ENCODE data around the gene SLIT2.

The SLIT2 gene

DNA sequence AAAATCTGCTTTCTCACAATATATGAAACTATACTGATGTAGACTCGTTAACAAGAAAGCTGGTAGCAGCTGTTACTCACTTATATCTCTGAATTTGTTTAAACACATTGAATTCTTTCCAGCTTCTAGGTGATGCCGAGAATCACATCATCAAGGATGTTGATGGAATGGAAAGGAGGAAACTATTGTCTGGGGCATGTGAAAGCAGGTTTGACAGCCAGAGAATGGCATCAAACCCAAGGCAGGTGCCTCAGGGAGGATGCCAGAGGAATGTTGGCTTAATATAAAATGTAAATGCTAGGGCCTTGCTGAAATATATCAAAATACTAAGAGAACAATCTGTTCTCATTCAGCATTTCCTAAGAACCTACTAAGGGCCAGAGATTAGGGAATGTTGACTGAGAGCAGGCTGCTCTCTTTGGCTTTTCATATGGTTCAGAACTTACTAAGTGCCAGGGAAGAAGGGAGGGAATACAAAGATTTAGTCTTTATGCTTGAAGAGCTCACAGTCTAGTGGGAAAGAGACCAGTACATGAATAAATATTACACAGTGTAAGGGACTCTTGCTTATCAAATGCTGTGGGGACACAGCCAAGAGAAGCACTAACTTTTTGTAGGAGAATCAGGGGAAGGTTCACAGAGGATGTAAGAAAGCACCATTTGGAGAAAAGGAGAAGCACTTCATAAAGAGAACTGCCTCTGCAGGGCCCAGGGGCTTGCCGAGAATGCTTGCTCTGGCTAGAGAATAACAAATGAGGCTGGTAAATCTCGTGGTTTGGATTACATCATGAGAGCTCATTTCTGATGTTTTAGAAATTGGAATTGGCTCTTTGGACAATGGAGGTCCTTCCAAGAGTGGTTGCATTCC is 14.7 kb downstream of the SLIT2 start:
- peak overlapping the region; percentile 25 for H3K27ac Mint-ChIP-seq
- peaks cover 59% of the 10 kb centered on the region for H3K4me1 Mint-ChIP-seq
- DNase-seq: no peak
- H3K27me3 Mint-ChIP-seq (ENCODE audit: low read depth, poor library complexity): no peaks in the 10 kb centered on the region
- peaks cover 41% of the 10 kb centered on the region for H3K36me3 Mint-ChIP-seq (ENCODE audit: low read depth)
- no peaks in the 10 kb centered on the region for H3K9me3 Mint-ChIP-seq
- TF ChIP-seq, protein P1, sequence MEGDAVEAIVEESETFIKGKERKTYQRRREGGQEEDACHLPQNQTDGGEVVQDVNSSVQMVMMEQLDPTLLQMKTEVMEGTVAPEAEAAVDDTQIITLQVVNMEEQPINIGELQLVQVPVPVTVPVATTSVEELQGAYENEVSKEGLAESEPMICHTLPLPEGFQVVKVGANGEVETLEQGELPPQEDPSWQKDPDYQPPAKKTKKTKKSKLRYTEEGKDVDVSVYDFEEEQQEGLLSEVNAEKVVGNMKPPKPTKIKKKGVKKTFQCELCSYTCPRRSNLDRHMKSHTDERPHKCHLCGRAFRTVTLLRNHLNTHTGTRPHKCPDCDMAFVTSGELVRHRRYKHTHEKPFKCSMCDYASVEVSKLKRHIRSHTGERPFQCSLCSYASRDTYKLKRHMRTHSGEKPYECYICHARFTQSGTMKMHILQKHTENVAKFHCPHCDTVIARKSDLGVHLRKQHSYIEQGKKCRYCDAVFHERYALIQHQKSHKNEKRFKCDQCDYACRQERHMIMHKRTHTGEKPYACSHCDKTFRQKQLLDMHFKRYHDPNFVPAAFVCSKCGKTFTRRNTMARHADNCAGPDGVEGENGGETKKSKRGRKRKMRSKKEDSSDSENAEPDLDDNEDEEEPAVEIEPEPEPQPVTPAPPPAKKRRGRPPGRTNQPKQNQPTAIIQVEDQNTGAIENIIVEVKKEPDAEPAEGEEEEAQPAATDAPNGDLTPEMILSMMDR (IDR thresholded peaks at IDR 0.05): no peak
- no peak overlapping the region for H3K4me3 Mint-ChIP-seq

DNA sequence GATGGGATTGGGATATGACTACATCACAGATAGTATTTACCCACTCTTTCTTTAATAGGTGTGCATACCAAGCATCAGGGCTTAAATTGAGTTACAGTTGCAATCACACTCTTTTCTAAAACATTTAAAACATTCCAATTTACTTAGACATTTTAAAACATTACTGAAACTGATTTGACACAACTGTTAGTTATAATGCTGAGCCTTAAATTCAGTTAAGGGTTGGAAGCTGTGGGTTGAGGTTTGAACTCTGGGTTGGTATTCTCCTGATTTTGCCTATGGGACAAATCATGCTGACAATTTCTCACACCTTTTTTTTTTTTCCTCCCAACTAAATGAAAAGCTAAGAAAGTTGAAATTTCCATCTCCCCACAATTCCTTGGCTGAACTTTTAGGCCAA is 16.3 kb downstream of the SLIT2 start:
- Mint-ChIP-seq H3K27me3 (ENCODE audit: low read depth, poor library complexity) (no peaks in the 10 kb centered on the region), H3K9me3 (no peaks in the 10 kb centered on the region), H3K27ac (no peak overlapping the region), H3K4me3 (no peak overlapping the region), H3K36me3 (ENCODE audit: low read depth) (peaks cover 26% of the 10 kb centered on the region), H3K4me1 (peaks cover 75% of the 10 kb centered on the region)
- TF ChIP-seq, protein P1 (IDR thresholded peaks at IDR 0.05): no peak
- no peak for DNase-seq

DNA sequence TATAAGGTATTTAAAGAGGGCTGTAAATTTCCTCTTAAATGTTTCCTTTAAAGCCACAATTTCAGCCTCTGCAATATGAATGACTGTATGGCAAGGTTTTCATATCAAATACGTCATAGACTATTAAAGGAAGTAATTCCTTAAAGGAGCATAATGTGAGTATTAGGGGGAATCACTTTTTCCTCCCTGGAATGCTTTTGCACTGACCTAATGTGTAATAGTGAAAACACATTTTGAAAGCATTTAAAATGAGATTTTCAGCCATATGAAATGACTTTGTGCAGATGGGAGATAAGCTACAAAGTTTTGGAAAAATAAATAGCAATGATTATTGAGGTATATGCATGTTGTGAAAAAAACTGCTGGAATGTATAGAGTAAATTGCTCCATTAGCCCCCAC is 17.6 kb downstream of the SLIT2 start:
- Mint-ChIP-seq H3K27ac (no peak overlapping the region), H3K9me3 (no peaks in the 10 kb centered on the region), H3K27me3 (ENCODE audit: low read depth, poor library complexity) (no peaks in the 10 kb centered on the region), H3K36me3 (ENCODE audit: low read depth) (peaks cover 19% of the 10 kb centered on the region), H3K4me3 (no peak overlapping the region), H3K4me1 (peaks cover 82% of the 10 kb centered on the region)
- DNase-seq: no peak
- TF ChIP-seq, protein P1 (IDR thresholded peaks at IDR 0.05): no peak

DNA sequence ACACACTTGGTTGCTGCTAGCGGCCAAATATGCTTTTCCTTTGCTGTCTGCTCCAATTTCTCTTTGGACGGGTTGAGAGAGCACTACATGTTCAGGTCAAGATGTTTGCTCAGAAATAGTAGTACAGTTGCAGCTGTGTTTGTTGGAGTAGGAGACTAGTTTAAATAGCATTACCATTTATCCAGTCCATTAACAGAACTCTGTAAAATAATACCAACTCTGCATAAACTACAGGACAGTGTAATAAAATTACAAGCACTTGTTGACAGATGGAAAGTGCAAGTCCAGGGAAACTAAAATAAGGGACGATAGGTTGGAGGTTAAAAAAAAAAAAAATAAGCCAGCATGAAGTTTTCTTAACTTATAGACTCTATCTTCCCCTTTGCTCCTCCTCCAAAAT is 20.2 kb downstream of the SLIT2 start:
- no peaks in the 10 kb centered on the region for H3K9me3 Mint-ChIP-seq
- TF ChIP-seq, protein P1 (IDR thresholded peaks at IDR 0.05): no peak
- DNase-seq: no peak
- H3K4me1 Mint-ChIP-seq: peaks cover 87% of the 10 kb centered on the region
- H3K4me3 Mint-ChIP-seq: peak overlapping the region; percentile 50
- H3K36me3 Mint-ChIP-seq (ENCODE audit: low read depth): peaks cover 19% of the 10 kb centered on the region
- no peaks in the 10 kb centered on the region for H3K27me3 Mint-ChIP-seq (ENCODE audit: low read depth, poor library complexity)
- peak overlapping the region; percentile 83 for H3K27ac Mint-ChIP-seq

DNA sequence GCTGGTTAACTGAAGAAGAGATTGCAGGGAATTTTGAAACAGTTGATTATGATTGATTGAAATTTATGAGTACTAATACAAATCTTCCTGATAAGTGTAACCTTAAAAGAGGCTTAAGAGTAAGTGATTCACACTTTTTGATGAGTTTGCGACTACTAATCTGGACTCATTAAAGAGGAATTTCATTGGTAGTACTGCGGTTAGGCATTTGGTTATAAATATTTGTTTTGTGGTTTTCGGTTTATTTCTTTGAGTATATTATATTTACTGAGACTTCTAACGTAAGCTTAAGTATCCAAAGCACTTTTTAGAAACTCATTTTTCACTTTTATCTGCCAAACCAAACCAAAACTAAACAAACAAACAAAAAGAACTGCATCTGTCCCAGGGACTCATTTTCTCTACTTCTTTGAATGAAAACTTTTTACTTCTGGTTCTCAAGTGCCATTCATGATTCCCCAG is 20.7 kb downstream of the SLIT2 start:
- DNase-seq: no peak
- Mint-ChIP-seq H3K4me3 (peak overlapping the region; percentile 50), H3K9me3 (no peaks in the 10 kb centered on the region), H3K36me3 (ENCODE audit: low read depth) (peaks cover 19% of the 10 kb centered on the region), H3K4me1 (peaks cover 89% of the 10 kb centered on the region), H3K27ac (peak overlapping the region; percentile 83), H3K27me3 (ENCODE audit: low read depth, poor library complexity) (no peaks in the 10 kb centered on the region)
- TF ChIP-seq, protein P1 (IDR thresholded peaks at IDR 0.05): no peak

DNA sequence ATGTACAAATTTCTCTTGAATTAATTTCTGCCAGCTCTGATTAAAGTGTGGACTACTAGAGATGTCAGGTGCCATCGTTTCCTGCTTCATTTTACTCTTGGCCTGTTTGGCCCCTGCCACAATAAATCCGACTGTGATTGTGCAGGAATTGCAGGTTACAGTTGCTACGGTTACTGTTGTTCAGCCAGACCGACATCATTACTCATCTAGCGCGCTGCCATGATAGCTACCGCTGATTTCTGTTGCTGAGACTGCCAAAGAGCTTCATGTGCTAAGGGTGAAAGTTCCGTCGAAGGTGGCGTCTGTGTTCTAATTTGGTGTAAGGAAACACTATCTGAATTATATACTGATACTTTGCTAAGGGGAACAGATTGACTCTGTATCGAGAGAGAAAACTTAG is 22.1 kb downstream of the SLIT2 start:
- H3K27me3 Mint-ChIP-seq (ENCODE audit: low read depth, poor library complexity): no peaks in the 10 kb centered on the region
- DNase-seq: peak; percentile 30
- TF ChIP-seq, protein P1 (IDR thresholded peaks at IDR 0.05): no peak
- peak overlapping the region; percentile 82 for H3K27ac Mint-ChIP-seq
- H3K9me3 Mint-ChIP-seq: no peaks in the 10 kb centered on the region
- H3K4me1 Mint-ChIP-seq: peaks cover 85% of the 10 kb centered on the region
- peak overlapping the region; percentile 47 for H3K4me3 Mint-ChIP-seq
- H3K36me3 Mint-ChIP-seq (ENCODE audit: low read depth): peaks cover 23% of the 10 kb centered on the region

Measured in nephron progenitor cell (in vitro differentiated cells).